ENCODE data around the gene COPS2. TPM values are rescaled to one million over a fixed set of nuclear protein-coding genes. Genes with fewer than 3 reads are reported as not detected.
A peak's percentile ranks its signal among the peaks of the same experiment; 100 is the strongest.

COPS2 gene
- total and polyA plus RNA-seq, 8 donors = 59.9 to 124 (median 93.2) TPM

GRCh38 chr15:49151831-49152230, 3.6 kb downstream of the COPS2 start:
- Histone ChIP-seq H3K4me1 (peaks cover 17 to 70% of the 10 kb centered on the region in 2 donors), H3K9me3 (no peaks in the 10 kb centered on the region), H3K27ac (no peak overlapping the region), H3K4me3 (no peak overlapping the region), H3K27me3 (no peaks in the 10 kb centered on the region), H3K36me3 (no peaks in the 10 kb centered on the region)
- ATAC-seq (no peak), DNase-seq (no peak)
- intact Hi-C loops (cut with DNase I) = no loop called here
- no peak for TF ChIP-seq CTCF (IDR thresholded peaks at IDR 0.05)

- intact Hi-C loops (cut with DNase I) = loop anchor here in 1 of 2 donors (10.0 kb wide), 1 partner anchor 284 kb away; no protein-coding TSS in a partner anchor
- Histone ChIP-seq H3K36me3 (peaks cover 0 to 5% of the 10 kb centered on the region in 2 donors), H3K27ac (peak overlapping the region in 1 of 2 donors; percentile 20), H3K4me3 (no peak overlapping the region), H3K4me1 (peaks cover 5 to 66% of the 10 kb centered on the region in 2 donors), H3K27me3 (no peaks in the 10 kb centered on the region), H3K9me3 (no peaks in the 10 kb centered on the region)
- ATAC-seq = no peak
- no peak for TF ChIP-seq CTCF (IDR thresholded peaks at IDR 0.05)
- DNase-seq = no peak
These were observed 6.7 kb downstream of the COPS2 start for GRCh38 chr15:49148727-49149126.

GRCh38 chr15:49148298-49148697, 7.1 kb downstream of the COPS2 start:
- intact Hi-C loops (cut with DNase I) = loop anchor here in 1 of 2 donors (10.0 kb wide), 1 partner anchor 283 kb away; no protein-coding TSS in a partner anchor
- peaks cover 4 to 62% of the 10 kb centered on the region in 2 donors for H3K4me1 ChIP-seq
- H3K36me3 ChIP-seq = peaks cover 0 to 10% of the 10 kb centered on the region in 2 donors
- no peaks in the 10 kb centered on the region for H3K9me3 ChIP-seq
- H3K27me3 ChIP-seq = no peaks in the 10 kb centered on the region
- TF ChIP-seq CTCF (IDR thresholded peaks at IDR 0.05) = no peak
- ATAC-seq (no peak), DNase-seq (no peak)
- peak overlapping the region in 1 of 2 donors; percentile 5 for H3K27ac ChIP-seq
- H3K4me3 ChIP-seq = no peak overlapping the region

GRCh38 chr15:49145651-49146609, 9.5 kb downstream of the COPS2 start:
- peak; percentile 45 to 55 for TF ChIP-seq CTCF (IDR thresholded peaks at IDR 0.05)
- no peak overlapping the region for H3K27ac ChIP-seq
- peak; percentile 86 for ATAC-seq
- peak in 1 of 4 donors; percentile 54 for DNase-seq
- H3K4me1 ChIP-seq = peaks cover 0 to 49% of the 10 kb centered on the region in 2 donors
- no peaks in the 10 kb centered on the region for H3K27me3 ChIP-seq
- no peaks in the 10 kb centered on the region for H3K9me3 ChIP-seq
- H3K36me3 ChIP-seq = peaks cover 0 to 33% of the 10 kb centered on the region in 2 donors
- no peak overlapping the region for H3K4me3 ChIP-seq
- intact Hi-C loops (cut with DNase I) = loop anchor here in 1 of 2 donors (10.0 kb wide), 1 partner anchor 281 kb away; no protein-coding TSS in a partner anchor

GRCh38 chr15:49137861-49138260, 17.5 kb downstream of the COPS2 start:
- peaks cover 0 to 97% of the 10 kb centered on the region in 2 donors for H3K36me3 ChIP-seq
- ATAC-seq = peak; percentile 41

More at GRCh38 chr15:49137861-49138260, 17.5 kb downstream of the COPS2 start:
- H3K4me3 ChIP-seq = no peak overlapping the region
- H3K9me3 ChIP-seq = no peaks in the 10 kb centered on the region
- TF ChIP-seq CTCF (IDR thresholded peaks at IDR 0.05) = no peak
- H3K4me1 ChIP-seq = no peaks in the 10 kb centered on the region
- H3K27me3 ChIP-seq = no peaks in the 10 kb centered on the region
- no peak overlapping the region for H3K27ac ChIP-seq
- no peak for DNase-seq
- intact Hi-C loops (cut with DNase I) = no loop called here

Data from left lung (tissue), 10 donors.